Liver (tissue), 3 donors: ENCODE data around the gene EDC3.

Experiments used
- ATF3 ChIP-seq: IDR thresholded peaks from 2 replicates; pipeline ENCODE4 v1.6.1; 2016; ENCODE audit warnings: antibody characterized with exemption
- CTCF ChIP-seq: fragments of 150-350 bp; IDR thresholded peaks from 2 replicates; pipeline ENCODE4 v1.5.1; 2017; ENCODE audit warnings: improper control_type of control experiment, low read depth, low read length; ENCODE audit not compliant: missing input control
- FOXA2 ChIP-seq: IDR thresholded peaks from 2 replicates; pipeline ENCODE4 v1.6.1; 2016; ENCODE audit warnings: antibody characterized with exemption
- GABPA ChIP-seq, 2 donors: IDR thresholded peaks in 1 of 2; conservative IDR thresholded peaks in 1 of 2; 2 replicates each; pipeline ENCODE4 v1.6.1; 2016; ENCODE audit warnings: antibody characterized with exemption in 2 of 2, mild to moderate bottlenecking in 1 of 2, moderate library complexity in 1 of 2
- HNF4G ChIP-seq: IDR thresholded peaks from 2 replicates; pipeline ENCODE4 v1.6.1; 2016; ENCODE audit warnings: antibody characterized with exemption
- JUND ChIP-seq, 2 donors: IDR thresholded peaks; 2 replicates each; pipeline ENCODE4 v1.6.1; 2016; ENCODE audit warnings: antibody characterized with exemption in 2 of 2
- NR2F2 ChIP-seq: IDR thresholded peaks from 2 replicates; pipeline ENCODE4 v1.6.1; 2016; ENCODE audit warnings: antibody characterized with exemption
- RAD21 ChIP-seq, 2 donors: IDR thresholded peaks; 2 replicates each; pipeline ENCODE4 v1.6.1; 2016; ENCODE audit warnings: antibody characterized with exemption in 2 of 2, mild to moderate bottlenecking in 2 of 2
- SP1 ChIP-seq: IDR thresholded peaks from 2 replicates; pipeline ENCODE4 v1.6.1; 2018; ENCODE audit warnings: antibody characterized with exemption, mild to moderate bottlenecking
- TAF1 ChIP-seq: conservative IDR thresholded peaks from 2 replicates; pipeline ENCODE4 v1.6.1; 2016; ENCODE audit warnings: antibody characterized with exemption, mild to moderate bottlenecking
- YY1 ChIP-seq: IDR thresholded peaks from 2 replicates; pipeline ENCODE4 v1.6.1; 2016; ENCODE audit warnings: antibody characterized with exemption, mild to moderate bottlenecking
- ZBTB33 ChIP-seq: IDR thresholded peaks from 2 replicates; pipeline ENCODE4 v1.6.1; 2016; ENCODE audit warnings: antibody characterized with exemption
- donor health status: healthy.
- donor health status: healthy.

- TF ChIP-seq TAF1, result no peak
- TF ChIP-seq GABPA (IDR thresholded peaks at IDR 0.05 in 1 of 2, conservative IDR thresholded peaks at IDR 0.05 in 1 of 2), result no peak
- TF ChIP-seq CTCF, result no peak
- no peak for TF ChIP-seq RAD21 (IDR thresholded peaks at IDR 0.05)
- TF ChIP-seq NR2F2, result no peak
- TF ChIP-seq ATF3, result no peak
- TF ChIP-seq JUND (IDR thresholded peaks at IDR 0.05), result no peak
- no peak for TF ChIP-seq YY1
- TF ChIP-seq HNF4G, result no peak
- TF ChIP-seq FOXA2, result no peak
- TF ChIP-seq ZBTB33, result no peak
- TF ChIP-seq SP1, result no peak
Observed at GRCh38 chr15:74608786-74609185, 87.0 kb downstream of the EDC3 start.
